Progenitor cell of endocrine pancreas (in vitro differentiated cells): Measurements from ENCODE around the gene SUFU. TPM values are rescaled to one million over a fixed set of nuclear protein-coding genes. Genes with fewer than 3 reads are reported as not detected.

Experiments
- DNase-seq: peaks from one replicate; pipeline ENCODE4 v3.0.0; 2021; ENCODE audit warnings: low spot score; ENCODE audit not compliant: unreplicated experiment
- H3K27ac Mint-ChIP-seq: 2 replicates; pipeline ENCODE4 v1.8.0; 2021; ENCODE audit warnings: mild to moderate bottlenecking, moderate library complexity, mixed read lengths
- H3K27me3 Mint-ChIP-seq: 2 replicates; pipeline ENCODE4 v1.8.0; 2021; ENCODE audit warnings: mixed read lengths
- H3K36me3 Mint-ChIP-seq: 2 replicates; pipeline ENCODE4 v1.8.0; 2022; ENCODE audit warnings: mixed read lengths; ENCODE audit not compliant: insufficient read depth
- H3K4me1 Mint-ChIP-seq: 2 replicates; pipeline ENCODE4 v1.8.0; 2021; ENCODE audit warnings: low read depth, mixed read lengths
- H3K4me3 Mint-ChIP-seq: 2 replicates; pipeline ENCODE4 v1.8.0; 2021; ENCODE audit warnings: low read depth, mild to moderate bottlenecking, moderate library complexity, mixed read lengths
- H3K9me3 Mint-ChIP-seq: 2 replicates; pipeline ENCODE4 v1.8.0; 2021; ENCODE audit warnings: low read depth, mixed read lengths
- CTCF ChIP-seq: fragments of 200-600 bp; sonication (generic); IDR thresholded peaks from one replicate; pipeline ENCODE4 v1.5.0; 2021; ENCODE audit warnings: antibody characterized with exemption, mild to moderate bottlenecking; ENCODE audit not compliant: unreplicated experiment
- total RNA-seq: library from RNA; stranded (reverse); gene quantifications from 2 replicates; pipeline ENCODE4 v1.2.1, GENCODE V29; 2021

The SUFU gene
- total RNA-seq, 1 donor from 2014 or later: 25.8 TPM

GRCh38 chr10:102581981-102582580, 78.3 kb downstream of the SUFU start:
- no peak for DNase-seq
- H3K9me3 Mint-ChIP-seq: peaks cover 4% of the 10 kb centered on the region
- TF ChIP-seq CTCF: no peak
- peaks cover 2% of the 10 kb centered on the region for H3K36me3 Mint-ChIP-seq
- no peaks in the 10 kb centered on the region for H3K27me3 Mint-ChIP-seq
- peak overlapping the region; percentile 81 for H3K27ac Mint-ChIP-seq
- H3K4me1 Mint-ChIP-seq: peaks cover 1% of the 10 kb centered on the region
- no peak overlapping the region for H3K4me3 Mint-ChIP-seq

- Mint-ChIP-seq H3K27ac (peak overlapping the region; percentile 56), H3K27me3 (no peaks in the 10 kb centered on the region), H3K36me3 (peaks cover 2% of the 10 kb centered on the region), H3K4me1 (peaks cover 1% of the 10 kb centered on the region), H3K4me3 (no peak overlapping the region), H3K9me3 (peaks cover 4% of the 10 kb centered on the region)
- peak; percentile 62 for DNase-seq
- TF ChIP-seq CTCF: peak; percentile 94
Measured at GRCh38 chr10:102583435-102584417, 80.0 kb downstream of the SUFU start.

GRCh38 chr10:102585026-102585425, 81.3 kb downstream of the SUFU start:
- peaks cover 2% of the 10 kb centered on the region for H3K36me3 Mint-ChIP-seq
- no peak for DNase-seq
- no peak overlapping the region for H3K4me3 Mint-ChIP-seq
- TF ChIP-seq CTCF: no peak
- H3K27me3 Mint-ChIP-seq: no peaks in the 10 kb centered on the region
- peaks cover 4% of the 10 kb centered on the region for H3K9me3 Mint-ChIP-seq
- no peak overlapping the region for H3K27ac Mint-ChIP-seq
- H3K4me1 Mint-ChIP-seq: peaks cover 1% of the 10 kb centered on the region

GRCh38 chr10:102586858-102587257, 83.1 kb downstream of the SUFU start:
- no peak for TF ChIP-seq CTCF
- no peak for DNase-seq
- Mint-ChIP-seq H3K27me3 (no peaks in the 10 kb centered on the region), H3K36me3 (peaks cover 2% of the 10 kb centered on the region), H3K27ac (no peak overlapping the region), H3K4me1 (peaks cover 1% of the 10 kb centered on the region), H3K9me3 (peaks cover 4% of the 10 kb centered on the region), H3K4me3 (no peak overlapping the region)

- H3K27me3 Mint-ChIP-seq: no peaks in the 10 kb centered on the region
- DNase-seq: no peak
- no peak for TF ChIP-seq CTCF
- no peak overlapping the region for H3K4me3 Mint-ChIP-seq
- H3K36me3 Mint-ChIP-seq: peaks cover 2% of the 10 kb centered on the region
- no peak overlapping the region for H3K27ac Mint-ChIP-seq
- peaks cover 4% of the 10 kb centered on the region for H3K9me3 Mint-ChIP-seq
- H3K4me1 Mint-ChIP-seq: peaks cover 6% of the 10 kb centered on the region
Measured at GRCh38 chr10:102588875-102589274, 85.1 kb downstream of the SUFU start.
